Prostate gland (tissue), 2 donors: ENCODE results near the gene ATP9B.

Experiments used
- CTCF ChIP-seq, 4 experiments: fragments of 200-600 bp in 2 of 4; fragments of 450-650 bp in 2 of 4; sonication (generic) in 2 of 4; IDR thresholded peaks; 1 replicate in 3 of 4; 2 replicates in 1 of 4; pipeline ENCODE4 v1.5.1; 2016 to 2019; ENCODE audit warnings: antibody characterized with exemption in 4 of 4, mild to moderate bottlenecking in 2 of 4, moderate library complexity in 2 of 4
- POLR2A ChIP-seq: fragments of 450-650 bp; IDR thresholded peaks from one replicate; pipeline ENCODE4 v1.6.1; 2016; ENCODE audit warnings: antibody characterized with exemption, mild to moderate bottlenecking
- POLR2AphosphoS5 ChIP-seq: sonication (generic); formaldehyde crosslinking; IDR thresholded peaks from one replicate; pipeline ENCODE4 v1.6.1; 2017; ENCODE audit warnings: antibody characterized with exemption

GRCh38 chr18:79283929-79284328 lies 214.7 kb downstream of the ATP9B start:
- no peak for TF ChIP-seq CTCF (IDR thresholded peaks at IDR 0.05)
- TF ChIP-seq POLR2A: no peak
- no peak for TF ChIP-seq POLR2AphosphoS5
